GM12878 (cell line): ENCODE measurements around the gene EEF2K. TPM values are rescaled to one million over a fixed set of nuclear protein-coding genes. Genes with fewer than 3 reads are reported as not detected.

Source experiments
- ATAC-seq: fragments of 200-7000 bp; cut with Tn5 transposase; 3 replicates; pipeline ENCODE4 v1.9.1; 2020; ENCODE audit warnings: mild to moderate bottlenecking, moderate library complexity
- BruUV-seq: library from RNA; stranded (reverse); fragments of 400-500 nt; replicated peaks from 2 replicates; lab custom pipeline; 2021; lab: Mats Ljungman, UMichigan
- CTCF ChIA-PET: fragments of 300-600 bp; sonication (Branson Sonifier 250); formaldehyde crosslinking; extraction: SDS; loops from one replicate; lab custom pipeline; 2021; ENCODE audit warnings: inconsistent platforms; lab: Yijun Ruan, JAX
- POLR2A ChIA-PET: fragments of 350-600 bp; formaldehyde crosslinking; extraction: SDS; loops from one replicate; lab custom pipeline; 2021; ENCODE audit warnings: inconsistent platforms; lab: Charles Lee
- RAD21 ChIA-PET: fragments of 300-600 bp; sonication (Branson Sonifier 250); formaldehyde crosslinking; loops from one replicate; lab custom pipeline; 2023; ENCODE audit warnings: antibody characterized with exemption; ENCODE audit not compliant: unreplicated experiment; lab: Charles Lee
- SMC1A ChIA-PET: fragments of 300-600 bp; sonication (Branson Sonifier 250); formaldehyde crosslinking; loops from one replicate; lab custom pipeline; 2023; ENCODE audit not compliant: unreplicated experiment, uncharacterized antibody; lab: Charles Lee
- DNase-seq: peaks from one replicate; pipeline ENCODE4 v3.0.0-alpha.2; 2011; ENCODE audit warnings: low read depth, low spot score
- FAIRE-seq: peaks from 3 replicates; lab custom pipeline; 2011; peaks lifted over from hg19 to GRCh38; lab: Jason Lieb, UNC
- H2AFZ ChIP-seq: 2 replicates; pipeline ENCODE4 v1.6.0; 2011; ENCODE audit warnings: low read depth, low read length, control low read depth; ENCODE audit not compliant: control insufficient read depth
- H3K27ac ChIP-seq: 2 replicates; pipeline ENCODE4 v1.5.1; 2011; ENCODE audit warnings: control low read depth; ENCODE audit not compliant: control insufficient read depth, insufficient read depth
- H3K27me3 ChIP-seq, 2 experiments: replicated peaks in 1 of 2; 2 replicates each; pipeline versions ENCODE4 v1.6.0 to v1.6.1; 2011; ENCODE audit warnings: low read length in 1 of 2; ENCODE audit not compliant: control insufficient read depth in 2 of 2, insufficient read depth in 2 of 2
- H3K36me3 ChIP-seq, 2 experiments: 2 replicates each; pipeline ENCODE4 v1.5.1; 2011; ENCODE audit warnings: low read length in 1 of 2; ENCODE audit not compliant: control insufficient read depth in 2 of 2, insufficient read depth in 2 of 2
- H3K4me1 ChIP-seq: 2 replicates; pipeline ENCODE4 v1.6.1; 2011; ENCODE audit warnings: mild to moderate bottlenecking, low read length, moderate library complexity, mixed read lengths; ENCODE audit not compliant: control insufficient read depth, insufficient read depth
- H3K4me2 ChIP-seq: 2 replicates; pipeline ENCODE4 v1.6.0; 2011; ENCODE audit warnings: control low read depth; ENCODE audit not compliant: control insufficient read depth, insufficient read depth
- H3K4me3 ChIP-seq: fragments of 200-600 bp; sonication (generic); 2 replicates; pipeline ENCODE4 v1.5.1; 2016
- H3K79me2 ChIP-seq: 2 replicates; pipeline ENCODE4 v1.6.0; 2011; ENCODE audit warnings: low read length; ENCODE audit not compliant: control insufficient read depth, insufficient read depth
- H3K9ac ChIP-seq: 2 replicates; pipeline ENCODE4 v1.8.0; 2011; ENCODE audit warnings: low read length, control low read depth, mixed read lengths; ENCODE audit not compliant: control insufficient read depth, insufficient read depth
- H3K9me3 ChIP-seq: replicated peaks from 3 replicates; pipeline ENCODE4 v1.5.1; 2011; ENCODE audit warnings: mild to moderate bottlenecking, low read length; ENCODE audit not compliant: control insufficient read depth, insufficient read depth
- H4K20me1 ChIP-seq: 2 replicates; pipeline ENCODE4 v1.6.0; 2011; ENCODE audit not compliant: control insufficient read depth, insufficient read depth
- ASH2L ChIP-seq: fragments of 300-600, 200-600 bp; sonication (generic); IDR thresholded peaks from 2 replicates; pipeline ENCODE4 v1.6.1; 2017; ENCODE audit warnings: low read depth, mild to moderate bottlenecking, borderline replicate concordance
- CBFB ChIP-seq: IDR thresholded peaks from 2 replicates; pipeline ENCODE4 v1.6.1; 2016; ENCODE audit warnings: antibody characterized with exemption, low read depth
- POLR2A ChIP-seq: IDR thresholded peaks from 2 replicates; pipeline ENCODE4 v1.6.1; 2011; ENCODE audit warnings: low read depth, mild to moderate bottlenecking, low read length
- ZBED1 ChIP-seq: IDR thresholded peaks from 2 replicates; pipeline ENCODE4 v1.6.1; 2016; ENCODE audit warnings: borderline replicate concordance
- ZNF384 ChIP-seq: IDR thresholded peaks from 2 replicates; pipeline ENCODE4 v1.6.1; 2012; ENCODE audit warnings: low read depth, mild to moderate bottlenecking, low read length, improper control_type of control experiment, borderline replicate concordance
- WGBS: methylation state at CpG from one replicate; pipeline ENCODE4 v1.1.6; 2016; ENCODE audit warnings: low lambda C conversion rate; ENCODE audit not compliant: insufficient replicate concordance, insufficient coverage; ENCODE audit errors: missing lambda C conversion rate; 5-methylcytosine and 5-hydroxymethylcytosine counted together
- in situ Hi-C: fragments of 300-500 bp; cut with MboI; formaldehyde crosslinking; loops from 9 replicates; pipeline ENCODE4 v1.14.3; 2018; ENCODE audit warnings: mixed read lengths
- intact Hi-C: fragments of 100-400 bp; cut with micrococcal nuclease; formaldehyde crosslinking; loops from one replicate; pipeline ENCODE4 v1.14.2; 2022; ENCODE audit not compliant: unreplicated experiment
- polyA plus RNA-seq, 11 experiments: library from polyadenylated mRNA; depleted of rRNA in 4 of 11; unstranded in 6 of 11; stranded (reverse) in 5 of 11; fragments of >200 nt; fragmentation: Nextera tagmentation in 4 of 11; fragmentation: Illumina TruSeq in 1 of 11; extraction: Ambion mirVana in 4 of 11; extraction: Trizol in 1 of 11; gene quantifications; 1 replicate in 1 of 11; 2 replicates in 10 of 11; pipeline versions ENCODE4 v1.2.1 to v1.2.3, GENCODE V29; 2011 to 2016; ENCODE audit warnings: inconsistent platforms in 2 of 11, missing spikeins in 2 of 11, low read depth in 1 of 11
- total RNA-seq, 4 experiments: library from RNA; depleted of rRNA in 3 of 4; stranded (reverse); fragments of >200 nt in 3 of 4; fragmentation: Illumina TruSeq in 1 of 4; extraction: Trizol in 1 of 4; gene quantifications; 2 replicates each; pipeline versions ENCODE4 v1.2.1 to v1.2.3, GENCODE V29; 2013 to 2021
- TF ChIP-seq, protein P1 (sequence below): IDR thresholded peaks from 2 replicates; pipeline ENCODE4 v1.6.1; 2012; ENCODE audit warnings: improper control_type of control experiment, low read depth, low read length; ENCODE audit not compliant: insufficient replicate concordance
- TF ChIP-seq, protein P2 (sequence below): fragments of 450-650 bp; formaldehyde crosslinking; IDR thresholded peaks from 2 replicates; pipeline ENCODE4 v1.4.0; 2022; ENCODE audit warnings: mild to moderate bottlenecking, moderate library complexity
- TF ChIP-seq, protein P3 (sequence below): IDR thresholded peaks from 2 replicates; pipeline ENCODE4 v1.6.1; 2012; ENCODE audit warnings: low read length, inconsistent platforms

Gene EEF2K
- total and polyA plus RNA-seq, 10 of the 15 experiments (the other 5 are each of a cell fraction or from before 2014, with no cell fraction given) = 2.0 to 29.6 (median 12.2) TPM

GRCh38 chr16:22296225-22297113, 90.4 kb downstream of the EEF2K start:
- BruUV-seq = no TSS peak
- peak; percentile 81; the same call in 1 of the 2 replicates for TF ChIP-seq CBFB
- TF ChIP-seq, protein P1, sequence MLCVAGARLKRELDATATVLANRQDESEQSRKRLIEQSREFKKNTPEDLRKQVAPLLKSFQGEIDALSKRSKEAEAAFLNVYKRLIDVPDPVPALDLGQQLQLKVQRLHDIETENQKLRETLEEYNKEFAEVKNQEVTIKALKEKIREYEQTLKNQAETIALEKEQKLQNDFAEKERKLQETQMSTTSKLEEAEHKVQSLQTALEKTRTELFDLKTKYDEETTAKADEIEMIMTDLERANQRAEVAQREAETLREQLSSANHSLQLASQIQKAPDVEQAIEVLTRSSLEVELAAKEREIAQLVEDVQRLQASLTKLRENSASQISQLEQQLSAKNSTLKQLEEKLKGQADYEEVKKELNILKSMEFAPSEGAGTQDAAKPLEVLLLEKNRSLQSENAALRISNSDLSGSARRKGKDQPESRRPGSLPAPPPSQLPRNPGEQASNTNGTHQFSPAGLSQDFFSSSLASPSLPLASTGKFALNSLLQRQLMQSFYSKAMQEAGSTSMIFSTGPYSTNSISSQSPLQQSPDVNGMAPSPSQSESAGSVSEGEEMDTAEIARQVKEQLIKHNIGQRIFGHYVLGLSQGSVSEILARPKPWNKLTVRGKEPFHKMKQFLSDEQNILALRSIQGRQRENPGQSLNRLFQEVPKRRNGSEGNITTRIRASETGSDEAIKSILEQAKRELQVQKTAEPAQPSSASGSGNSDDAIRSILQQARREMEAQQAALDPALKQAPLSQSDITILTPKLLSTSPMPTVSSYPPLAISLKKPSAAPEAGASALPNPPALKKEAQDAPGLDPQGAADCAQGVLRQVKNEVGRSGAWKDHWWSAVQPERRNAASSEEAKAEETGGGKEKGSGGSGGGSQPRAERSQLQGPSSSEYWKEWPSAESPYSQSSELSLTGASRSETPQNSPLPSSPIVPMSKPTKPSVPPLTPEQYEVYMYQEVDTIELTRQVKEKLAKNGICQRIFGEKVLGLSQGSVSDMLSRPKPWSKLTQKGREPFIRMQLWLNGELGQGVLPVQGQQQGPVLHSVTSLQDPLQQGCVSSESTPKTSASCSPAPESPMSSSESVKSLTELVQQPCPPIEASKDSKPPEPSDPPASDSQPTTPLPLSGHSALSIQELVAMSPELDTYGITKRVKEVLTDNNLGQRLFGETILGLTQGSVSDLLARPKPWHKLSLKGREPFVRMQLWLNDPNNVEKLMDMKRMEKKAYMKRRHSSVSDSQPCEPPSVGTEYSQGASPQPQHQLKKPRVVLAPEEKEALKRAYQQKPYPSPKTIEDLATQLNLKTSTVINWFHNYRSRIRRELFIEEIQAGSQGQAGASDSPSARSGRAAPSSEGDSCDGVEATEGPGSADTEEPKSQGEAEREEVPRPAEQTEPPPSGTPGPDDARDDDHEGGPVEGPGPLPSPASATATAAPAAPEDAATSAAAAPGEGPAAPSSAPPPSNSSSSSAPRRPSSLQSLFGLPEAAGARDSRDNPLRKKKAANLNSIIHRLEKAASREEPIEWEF = peak; percentile 68
- 0 out of 2 replicates have a peak, but pooled peaks have one; percentile 51 for TF ChIP-seq ZBED1
- no peak for TF ChIP-seq POLR2A
- TF ChIP-seq ASH2L = peak; percentile 34; the same call in 1 of the 2 replicates
- peak; percentile 71 for TF ChIP-seq ZNF384
- TF ChIP-seq, protein P2, sequence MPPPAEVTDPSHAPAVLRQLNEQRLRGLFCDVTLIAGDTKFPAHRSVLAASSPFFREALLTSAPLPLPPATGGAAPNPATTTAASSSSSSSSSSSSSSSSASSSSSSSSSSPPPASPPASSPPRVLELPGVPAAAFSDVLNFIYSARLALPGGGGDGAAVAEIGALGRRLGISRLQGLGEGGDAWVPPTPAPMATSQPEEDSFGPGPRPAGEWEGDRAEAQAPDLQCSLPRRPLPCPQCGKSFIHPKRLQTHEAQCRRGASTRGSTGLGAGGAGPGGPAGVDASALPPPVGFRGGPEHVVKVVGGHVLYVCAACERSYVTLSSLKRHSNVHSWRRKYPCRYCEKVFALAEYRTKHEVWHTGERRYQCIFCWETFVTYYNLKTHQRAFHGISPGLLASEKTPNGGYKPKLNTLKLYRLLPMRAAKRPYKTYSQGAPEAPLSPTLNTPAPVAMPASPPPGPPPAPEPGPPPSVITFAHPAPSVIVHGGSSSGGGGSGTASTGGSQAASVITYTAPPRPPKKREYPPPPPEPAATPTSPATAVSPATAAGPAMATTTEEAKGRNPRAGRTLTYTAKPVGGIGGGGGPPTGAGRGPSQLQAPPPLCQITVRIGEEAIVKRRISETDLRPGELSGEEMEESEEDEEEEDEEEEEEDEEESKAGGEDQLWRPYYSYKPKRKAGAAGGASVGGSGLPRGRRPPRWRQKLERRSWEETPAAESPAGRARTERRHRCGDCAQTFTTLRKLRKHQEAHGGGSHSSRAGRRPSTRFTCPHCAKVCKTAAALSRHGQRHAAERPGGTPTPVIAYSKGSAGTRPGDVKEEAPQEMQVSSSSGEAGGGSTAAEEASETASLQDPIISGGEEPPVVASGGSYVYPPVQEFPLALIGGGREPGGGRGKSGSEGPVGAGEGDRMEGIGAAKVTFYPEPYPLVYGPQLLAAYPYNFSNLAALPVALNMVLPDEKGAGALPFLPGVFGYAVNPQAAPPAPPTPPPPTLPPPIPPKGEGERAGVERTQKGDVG (CRISPR knock-in tag) = no peak
- TF ChIP-seq, protein P3, sequence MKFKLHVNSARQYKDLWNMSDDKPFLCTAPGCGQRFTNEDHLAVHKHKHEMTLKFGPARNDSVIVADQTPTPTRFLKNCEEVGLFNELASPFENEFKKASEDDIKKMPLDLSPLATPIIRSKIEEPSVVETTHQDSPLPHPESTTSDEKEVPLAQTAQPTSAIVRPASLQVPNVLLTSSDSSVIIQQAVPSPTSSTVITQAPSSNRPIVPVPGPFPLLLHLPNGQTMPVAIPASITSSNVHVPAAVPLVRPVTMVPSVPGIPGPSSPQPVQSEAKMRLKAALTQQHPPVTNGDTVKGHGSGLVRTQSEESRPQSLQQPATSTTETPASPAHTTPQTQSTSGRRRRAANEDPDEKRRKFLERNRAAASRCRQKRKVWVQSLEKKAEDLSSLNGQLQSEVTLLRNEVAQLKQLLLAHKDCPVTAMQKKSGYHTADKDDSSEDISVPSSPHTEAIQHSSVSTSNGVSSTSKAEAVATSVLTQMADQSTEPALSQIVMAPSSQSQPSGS = 0 out of 2 replicates have a peak, but pooled peaks have one; percentile 26
- TF ChIP-seq, all 136 proteins: peak for 6
- peak; percentile 86 for FAIRE-seq
- intact Hi-C loops = loop anchor here (1.0 to 5.0 kb wide), 3 partner anchors 90 to 284 kb away; partner anchors contain the start of gene EEF2K
- Histone ChIP-seq H3K9ac (peak overlapping the region; percentile 69), H4K20me1 (peaks cover 8% of the 10 kb centered on the region; the same call in 1 of the 2 replicates), H3K9me3 (no peaks in the 10 kb centered on the region), H3K4me2 (peak overlapping the region; percentile 66), H3K27ac (no peak overlapping the region), H3K27me3 (no peaks in the 10 kb centered on the region), H3K4me3 (peak overlapping the region; percentile 88), H3K4me1 (peaks cover 13% of the 10 kb centered on the region), H2AFZ (peak overlapping the region; percentile 85), H3K36me3 (no peaks in the 10 kb centered on the region; a peak in 1 of 4 replicates), H3K79me2 (peaks cover 29% of the 10 kb centered on the region)
- ATAC-seq = no peak
- ChIA-PET SMC1A (interaction anchor here (0.6 to 7.2 kb wide), 11 partner anchors 10 to 556 kb away, joined by 3 to 86 read pairs (median 4); partner anchors contain the start of gene EEF2K), CTCF (interaction anchor here (0.6 to 7.5 kb wide), 13 partner anchors 10 to 792 kb away, joined by 3 to 132 read pairs (median 3); partner anchors contain the start of gene EEF2K), RAD21 (interaction anchor here (1.0 to 4.4 kb wide), 6 partner anchors 88 to 219 kb away, joined by 4 to 62 read pairs (median 11); partner anchors contain the start of gene EEF2K), POLR2A (interaction anchor here (0.6 to 3.2 kb wide), 7 partner anchors 54 to 105 kb away, joined by 4 to 21 read pairs (median 7); partner anchors contain the start of gene EEF2K)
- under 1% methylated on average over 17 of the region's 17 CpGs for WGBS
- DNase-seq = peak; percentile 94
- in situ Hi-C loops = loop anchor here (5.0 kb wide), 2 partner anchors 99 to 294 kb away; partner anchors contain the start of gene PDZD9
